ENCODE results near the gene ALAS1.

DNA sequence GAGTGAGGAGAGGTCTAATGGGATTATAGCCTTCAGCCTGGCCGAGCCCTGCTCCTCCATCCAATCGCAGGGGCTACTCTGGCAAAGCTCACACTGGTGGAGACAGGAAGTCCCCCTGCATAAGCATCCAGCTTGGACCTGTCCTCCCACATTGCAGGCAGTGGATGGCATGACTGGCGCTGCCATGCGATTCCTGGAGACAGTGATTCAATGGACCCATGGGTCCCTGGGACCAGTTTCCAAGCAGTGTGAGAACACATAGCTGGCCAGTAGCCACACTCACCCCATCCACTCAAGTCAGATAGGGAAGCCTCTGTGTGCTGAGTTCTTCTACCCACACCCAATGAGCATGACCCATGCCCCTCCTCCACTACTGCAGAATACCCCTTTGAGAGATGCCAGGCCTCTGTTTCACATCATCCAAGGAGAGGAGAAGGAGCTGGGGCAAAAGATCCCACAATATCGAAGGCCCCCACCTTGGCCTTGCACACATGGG is 25.6 kb upstream of the ALAS1 start:
- TF ChIP-seq, protein P1, sequence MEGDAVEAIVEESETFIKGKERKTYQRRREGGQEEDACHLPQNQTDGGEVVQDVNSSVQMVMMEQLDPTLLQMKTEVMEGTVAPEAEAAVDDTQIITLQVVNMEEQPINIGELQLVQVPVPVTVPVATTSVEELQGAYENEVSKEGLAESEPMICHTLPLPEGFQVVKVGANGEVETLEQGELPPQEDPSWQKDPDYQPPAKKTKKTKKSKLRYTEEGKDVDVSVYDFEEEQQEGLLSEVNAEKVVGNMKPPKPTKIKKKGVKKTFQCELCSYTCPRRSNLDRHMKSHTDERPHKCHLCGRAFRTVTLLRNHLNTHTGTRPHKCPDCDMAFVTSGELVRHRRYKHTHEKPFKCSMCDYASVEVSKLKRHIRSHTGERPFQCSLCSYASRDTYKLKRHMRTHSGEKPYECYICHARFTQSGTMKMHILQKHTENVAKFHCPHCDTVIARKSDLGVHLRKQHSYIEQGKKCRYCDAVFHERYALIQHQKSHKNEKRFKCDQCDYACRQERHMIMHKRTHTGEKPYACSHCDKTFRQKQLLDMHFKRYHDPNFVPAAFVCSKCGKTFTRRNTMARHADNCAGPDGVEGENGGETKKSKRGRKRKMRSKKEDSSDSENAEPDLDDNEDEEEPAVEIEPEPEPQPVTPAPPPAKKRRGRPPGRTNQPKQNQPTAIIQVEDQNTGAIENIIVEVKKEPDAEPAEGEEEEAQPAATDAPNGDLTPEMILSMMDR (optimal IDR thresholded peaks at IDR 0.05 in 1 of 3, IDR thresholded peaks at IDR 0.05 in 1 of 3, conservative IDR thresholded peaks at IDR 0.05 in 1 of 3; ENCODE audit: extremely low read depth in 1 of 3, insufficient read depth in 2 of 3, low read length in 3 of 3) = no peak
- TF ChIP-seq EZH2 (IDR thresholded peaks at IDR 0.05; ENCODE audit: low read length) = no peak
